ENCODE data around the gene NTM.

- TF ChIP-seq, protein P1, sequence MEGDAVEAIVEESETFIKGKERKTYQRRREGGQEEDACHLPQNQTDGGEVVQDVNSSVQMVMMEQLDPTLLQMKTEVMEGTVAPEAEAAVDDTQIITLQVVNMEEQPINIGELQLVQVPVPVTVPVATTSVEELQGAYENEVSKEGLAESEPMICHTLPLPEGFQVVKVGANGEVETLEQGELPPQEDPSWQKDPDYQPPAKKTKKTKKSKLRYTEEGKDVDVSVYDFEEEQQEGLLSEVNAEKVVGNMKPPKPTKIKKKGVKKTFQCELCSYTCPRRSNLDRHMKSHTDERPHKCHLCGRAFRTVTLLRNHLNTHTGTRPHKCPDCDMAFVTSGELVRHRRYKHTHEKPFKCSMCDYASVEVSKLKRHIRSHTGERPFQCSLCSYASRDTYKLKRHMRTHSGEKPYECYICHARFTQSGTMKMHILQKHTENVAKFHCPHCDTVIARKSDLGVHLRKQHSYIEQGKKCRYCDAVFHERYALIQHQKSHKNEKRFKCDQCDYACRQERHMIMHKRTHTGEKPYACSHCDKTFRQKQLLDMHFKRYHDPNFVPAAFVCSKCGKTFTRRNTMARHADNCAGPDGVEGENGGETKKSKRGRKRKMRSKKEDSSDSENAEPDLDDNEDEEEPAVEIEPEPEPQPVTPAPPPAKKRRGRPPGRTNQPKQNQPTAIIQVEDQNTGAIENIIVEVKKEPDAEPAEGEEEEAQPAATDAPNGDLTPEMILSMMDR (IDR thresholded peaks at IDR 0.05), result no peak
- TF ChIP-seq ZFX (IDR thresholded peaks at IDR 0.05; ENCODE audit: borderline replicate concordance), result no peak
These were observed 878.2 kb downstream of the NTM start for GRCh38 chr11:132248580-132248979.
